SK-N-SH treated with all-trans-retinoic acid at 6 μM for 48 hours (cell line): ENCODE data around the gene CCDC187.

ENCODE experiments used
- ATAC-seq: fragments of 200-7000 bp; cut with Tn5 transposase; 3 replicates; pipeline ENCODE4 v1.9.1; 2020; ENCODE audit warnings: mild to moderate bottlenecking, moderate library complexity
- ARNTL ChIP-seq: fragments of 450-650 bp; formaldehyde crosslinking; IDR thresholded peaks from 2 replicates; pipeline ENCODE4 v1.5.0; 2020; ENCODE audit warnings: low read depth, mild to moderate bottlenecking, moderate library complexity, borderline replicate concordance
- BACH2 ChIP-seq: fragments of 250-450 bp; sonication (Bioruptor Pico); IDR thresholded peaks from 2 replicates; pipeline ENCODE4 v1.9.0; 2021; ENCODE audit warnings: mild to moderate bottlenecking, borderline replicate concordance
- CSDC2 ChIP-seq: fragments of 250-450 bp; sonication (Bioruptor Pico); IDR thresholded peaks from 2 replicates; pipeline ENCODE4 v1.5.0; 2020; ENCODE audit warnings: mild to moderate bottlenecking, moderate library complexity
- ESRRG ChIP-seq: fragments of 250-450 bp; sonication (Bioruptor Pico); IDR thresholded peaks from 2 replicates; pipeline ENCODE4 v1.6.1; 2021; ENCODE audit warnings: mild to moderate bottlenecking
- GLIS3 ChIP-seq: fragments of 250-450 bp; sonication (Bioruptor Pico); IDR thresholded peaks from 2 replicates; pipeline ENCODE4 v1.5.0; 2020; ENCODE audit warnings: mild to moderate bottlenecking, moderate library complexity
- ISL1 ChIP-seq: fragments of 250-450 bp; sonication (Bioruptor Pico); IDR thresholded peaks from 2 replicates; pipeline ENCODE4 v2.1.2; 2022; ENCODE audit warnings: mild to moderate bottlenecking, moderate library complexity
- OSR1 ChIP-seq: fragments of 250-450 bp; sonication (Bioruptor Pico); IDR thresholded peaks from 2 replicates; pipeline ENCODE4 v1.8.0; 2022; ENCODE audit warnings: moderate library complexity, mild to moderate bottlenecking, inconsistent platforms
- PPARA ChIP-seq: fragments of 250-450 bp; sonication (Bioruptor Pico); IDR thresholded peaks from 2 replicates; pipeline ENCODE4 v1.5.0; 2020; ENCODE audit warnings: mild to moderate bottlenecking, borderline replicate concordance
- RARB ChIP-seq: fragments of 250-450 bp; sonication (Bioruptor Pico); IDR thresholded peaks from 2 replicates; pipeline ENCODE4 v1.8.0; 2021; ENCODE audit warnings: mild to moderate bottlenecking, moderate library complexity
- SNAI2 ChIP-seq: fragments of 250-450 bp; sonication (Bioruptor Pico); IDR thresholded peaks from 2 replicates; pipeline ENCODE4 v1.5.0; 2020; ENCODE audit warnings: mild to moderate bottlenecking, moderate library complexity
- TOX ChIP-seq: fragments of 250-450 bp; sonication (Bioruptor Pico); IDR thresholded peaks from 2 replicates; pipeline ENCODE4 v1.8.0; 2021; ENCODE audit warnings: mild to moderate bottlenecking, moderate library complexity, borderline replicate concordance
- ZC3H10 ChIP-seq: fragments of 250-450 bp; sonication (Bioruptor Pico); IDR thresholded peaks from 2 replicates; pipeline ENCODE4 v1.5.1; 2021; ENCODE audit warnings: mild to moderate bottlenecking, moderate library complexity
- ZFP3 ChIP-seq: fragments of 250-450 bp; sonication (Bioruptor Pico); IDR thresholded peaks from 2 replicates; pipeline ENCODE4 v1.5.0; 2020; ENCODE audit warnings: mild to moderate bottlenecking, moderate library complexity
- ZFP30 ChIP-seq: fragments of 450-650 bp; formaldehyde crosslinking; IDR thresholded peaks from 2 replicates; pipeline ENCODE4 v1.5.0; 2022; ENCODE audit warnings: mild to moderate bottlenecking, moderate library complexity
- ZNF565 ChIP-seq: fragments of 450-650 bp; formaldehyde crosslinking; conservative IDR thresholded peaks from 2 replicates; pipeline ENCODE4 v1.5.0; 2020; ENCODE audit warnings: low read depth, mild to moderate bottlenecking, moderate library complexity
- ZNF70 ChIP-seq: fragments of 450-650 bp; formaldehyde crosslinking; IDR thresholded peaks from 2 replicates; pipeline ENCODE4 v1.5.0; 2020; ENCODE audit warnings: mild to moderate bottlenecking, moderate library complexity
- ZNF8 ChIP-seq: fragments of 450-650 bp; formaldehyde crosslinking; IDR thresholded peaks from 2 replicates; pipeline ENCODE4 v1.5.0; 2020; ENCODE audit warnings: mild to moderate bottlenecking, moderate library complexity
- TF ChIP-seq, protein P1 (sequence below): fragments of 250-450 bp; sonication (Bioruptor Pico); IDR thresholded peaks from 2 replicates; pipeline ENCODE4 v1.8.0; 2021; ENCODE audit warnings: low read depth, mild to moderate bottlenecking, moderate library complexity, borderline replicate concordance
- TF ChIP-seq, protein P2 (sequence below): fragments of 250-450 bp; sonication (Bioruptor Pico); IDR thresholded peaks from 2 replicates; pipeline ENCODE4 v1.8.0; 2020; ENCODE audit warnings: mild to moderate bottlenecking, moderate library complexity, borderline replicate concordance
- TF ChIP-seq, protein P3 (sequence below): fragments of 250-450 bp; sonication (Bioruptor Pico); IDR thresholded peaks from 2 replicates; pipeline ENCODE4 v1.5.1; 2020; ENCODE audit warnings: low read depth, mild to moderate bottlenecking, moderate library complexity
- TF ChIP-seq, protein P4 (sequence below): fragments of 250-450 bp; sonication (Bioruptor Pico); IDR thresholded peaks from 2 replicates; pipeline ENCODE4 v1.5.0; 2020; ENCODE audit warnings: mild to moderate bottlenecking, moderate library complexity

The CCDC187 gene

DNA sequence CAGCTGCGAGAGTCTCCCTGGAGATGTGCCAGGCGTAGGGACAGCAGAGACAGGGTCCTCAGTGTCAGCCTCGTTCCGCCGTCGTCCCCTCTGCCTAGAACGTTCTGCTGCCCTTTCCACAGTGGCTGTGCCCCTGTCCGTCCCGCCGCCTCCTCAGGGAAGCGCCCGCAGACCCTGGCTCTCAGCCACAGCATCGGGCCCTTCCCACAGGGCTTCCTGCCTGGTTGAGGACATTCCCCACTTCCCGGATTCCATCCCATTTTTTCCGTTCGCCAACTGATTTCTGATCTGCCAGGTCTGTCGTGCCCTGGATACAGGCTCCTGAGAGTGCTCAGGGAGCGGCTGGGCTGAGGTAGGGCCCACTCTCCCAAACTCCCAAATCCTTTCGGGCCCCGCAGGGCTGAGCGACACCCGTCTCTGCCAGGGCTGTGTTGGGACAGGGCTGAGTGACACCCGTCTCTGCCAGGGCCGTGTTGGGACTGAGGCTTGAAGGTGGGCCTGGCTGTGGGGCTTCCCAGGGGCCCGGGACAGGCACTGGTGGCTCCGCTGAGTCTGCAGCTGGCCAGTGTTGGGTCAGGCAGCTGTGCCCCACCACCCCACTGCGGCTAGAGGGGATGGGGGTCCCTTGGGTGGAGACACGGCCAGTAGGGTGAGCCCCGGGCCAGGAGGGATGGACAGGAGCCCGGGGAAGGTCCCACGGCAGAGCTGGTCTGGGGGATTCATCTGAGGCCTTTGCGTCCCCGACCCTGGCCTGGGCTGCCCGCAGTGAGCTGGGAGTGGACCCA, 43.8 kb upstream of the CCDC187 start:
- TF ChIP-seq ESRRG (CRISPR knock-in tag) (no peak), ZFP3 (CRISPR knock-in tag) (no peak)
- TF ChIP-seq, all 23 proteins: peak for 0
- no peak for ATAC-seq

DNA sequence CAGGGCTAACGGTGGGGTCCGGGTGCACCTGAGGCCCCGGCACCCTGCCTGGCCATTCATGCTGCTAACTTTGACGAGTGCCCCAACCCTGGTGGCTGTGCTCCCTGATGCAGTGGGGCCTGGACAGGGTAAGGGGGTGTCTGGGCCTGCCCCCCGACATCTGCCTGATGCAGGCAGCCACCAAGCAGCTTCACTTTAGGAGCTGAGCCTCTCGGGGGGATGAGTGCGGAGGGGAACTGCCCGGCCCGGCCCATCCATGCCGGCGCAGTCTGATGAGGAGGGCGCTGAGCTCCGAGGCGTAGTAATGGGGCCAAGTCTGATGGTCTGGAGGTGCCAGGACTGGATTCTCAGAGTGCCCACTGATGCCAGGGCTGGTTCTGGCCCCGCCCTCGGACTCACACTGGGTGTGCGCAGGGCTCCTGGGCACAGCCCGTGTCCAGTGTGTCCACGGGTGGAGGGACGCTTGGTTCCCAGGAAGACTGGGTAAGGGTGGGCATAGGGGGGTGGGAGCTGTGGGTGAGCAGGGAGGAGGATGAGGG, 43.1 kb upstream of the CCDC187 start:
- no peak for TF ChIP-seq CSDC2
- TF ChIP-seq, protein P1, sequence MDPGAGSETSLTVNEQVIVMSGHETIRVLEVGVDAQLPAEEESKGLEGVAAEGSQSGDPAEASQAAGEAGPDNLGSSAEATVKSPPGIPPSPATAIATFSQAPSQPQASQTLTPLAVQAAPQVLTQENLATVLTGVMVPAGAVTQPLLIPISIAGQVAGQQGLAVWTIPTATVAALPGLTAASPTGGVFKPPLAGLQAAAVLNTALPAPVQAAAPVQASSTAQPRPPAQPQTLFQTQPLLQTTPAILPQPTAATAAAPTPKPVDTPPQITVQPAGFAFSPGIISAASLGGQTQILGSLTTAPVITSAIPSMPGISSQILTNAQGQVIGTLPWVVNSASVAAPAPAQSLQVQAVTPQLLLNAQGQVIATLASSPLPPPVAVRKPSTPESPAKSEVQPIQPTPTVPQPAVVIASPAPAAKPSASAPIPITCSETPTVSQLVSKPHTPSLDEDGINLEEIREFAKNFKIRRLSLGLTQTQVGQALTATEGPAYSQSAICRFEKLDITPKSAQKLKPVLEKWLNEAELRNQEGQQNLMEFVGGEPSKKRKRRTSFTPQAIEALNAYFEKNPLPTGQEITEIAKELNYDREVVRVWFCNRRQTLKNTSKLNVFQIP (CRISPR knock-in tag) = no peak
- no peak for TF ChIP-seq ZC3H10 (CRISPR knock-in tag)
- no peak for TF ChIP-seq TOX (CRISPR knock-in tag)
- no peak for TF ChIP-seq OSR1 (CRISPR knock-in tag)
- TF ChIP-seq GLIS3 (CRISPR knock-in tag) = no peak
- no peak for TF ChIP-seq ZNF70 (CRISPR knock-in tag)
- no peak for TF ChIP-seq ZNF8
- TF ChIP-seq, protein P2, sequence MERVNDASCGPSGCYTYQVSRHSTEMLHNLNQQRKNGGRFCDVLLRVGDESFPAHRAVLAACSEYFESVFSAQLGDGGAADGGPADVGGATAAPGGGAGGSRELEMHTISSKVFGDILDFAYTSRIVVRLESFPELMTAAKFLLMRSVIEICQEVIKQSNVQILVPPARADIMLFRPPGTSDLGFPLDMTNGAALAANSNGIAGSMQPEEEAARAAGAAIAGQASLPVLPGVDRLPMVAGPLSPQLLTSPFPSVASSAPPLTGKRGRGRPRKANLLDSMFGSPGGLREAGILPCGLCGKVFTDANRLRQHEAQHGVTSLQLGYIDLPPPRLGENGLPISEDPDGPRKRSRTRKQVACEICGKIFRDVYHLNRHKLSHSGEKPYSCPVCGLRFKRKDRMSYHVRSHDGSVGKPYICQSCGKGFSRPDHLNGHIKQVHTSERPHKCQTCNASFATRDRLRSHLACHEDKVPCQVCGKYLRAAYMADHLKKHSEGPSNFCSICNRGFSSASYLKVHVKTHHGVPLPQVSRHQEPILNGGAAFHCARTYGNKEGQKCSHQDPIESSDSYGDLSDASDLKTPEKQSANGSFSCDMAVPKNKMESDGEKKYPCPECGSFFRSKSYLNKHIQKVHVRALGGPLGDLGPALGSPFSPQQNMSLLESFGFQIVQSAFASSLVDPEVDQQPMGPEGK (CRISPR knock-in tag) = no peak
- no peak for TF ChIP-seq ARNTL (CRISPR knock-in tag)
- no peak for TF ChIP-seq BACH2 (CRISPR knock-in tag)
- TF ChIP-seq, protein P3, sequence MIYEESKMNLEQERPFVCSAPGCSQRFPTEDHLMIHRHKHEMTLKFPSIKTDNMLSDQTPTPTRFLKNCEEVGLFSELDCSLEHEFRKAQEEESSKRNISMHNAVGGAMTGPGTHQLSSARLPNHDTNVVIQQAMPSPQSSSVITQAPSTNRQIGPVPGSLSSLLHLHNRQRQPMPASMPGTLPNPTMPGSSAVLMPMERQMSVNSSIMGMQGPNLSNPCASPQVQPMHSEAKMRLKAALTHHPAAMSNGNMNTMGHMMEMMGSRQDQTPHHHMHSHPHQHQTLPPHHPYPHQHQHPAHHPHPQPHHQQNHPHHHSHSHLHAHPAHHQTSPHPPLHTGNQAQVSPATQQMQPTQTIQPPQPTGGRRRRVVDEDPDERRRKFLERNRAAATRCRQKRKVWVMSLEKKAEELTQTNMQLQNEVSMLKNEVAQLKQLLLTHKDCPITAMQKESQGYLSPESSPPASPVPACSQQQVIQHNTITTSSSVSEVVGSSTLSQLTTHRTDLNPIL (CRISPR knock-in tag) = no peak
- no peak for TF ChIP-seq ISL1 (CRISPR knock-in tag)
- no peak for TF ChIP-seq ESRRG (CRISPR knock-in tag)
- no peak for TF ChIP-seq ZFP30 (CRISPR knock-in tag)
- no peak for TF ChIP-seq ZNF565 (CRISPR knock-in tag)
- no peak for TF ChIP-seq PPARA (CRISPR knock-in tag)
- TF ChIP-seq, protein P4, sequence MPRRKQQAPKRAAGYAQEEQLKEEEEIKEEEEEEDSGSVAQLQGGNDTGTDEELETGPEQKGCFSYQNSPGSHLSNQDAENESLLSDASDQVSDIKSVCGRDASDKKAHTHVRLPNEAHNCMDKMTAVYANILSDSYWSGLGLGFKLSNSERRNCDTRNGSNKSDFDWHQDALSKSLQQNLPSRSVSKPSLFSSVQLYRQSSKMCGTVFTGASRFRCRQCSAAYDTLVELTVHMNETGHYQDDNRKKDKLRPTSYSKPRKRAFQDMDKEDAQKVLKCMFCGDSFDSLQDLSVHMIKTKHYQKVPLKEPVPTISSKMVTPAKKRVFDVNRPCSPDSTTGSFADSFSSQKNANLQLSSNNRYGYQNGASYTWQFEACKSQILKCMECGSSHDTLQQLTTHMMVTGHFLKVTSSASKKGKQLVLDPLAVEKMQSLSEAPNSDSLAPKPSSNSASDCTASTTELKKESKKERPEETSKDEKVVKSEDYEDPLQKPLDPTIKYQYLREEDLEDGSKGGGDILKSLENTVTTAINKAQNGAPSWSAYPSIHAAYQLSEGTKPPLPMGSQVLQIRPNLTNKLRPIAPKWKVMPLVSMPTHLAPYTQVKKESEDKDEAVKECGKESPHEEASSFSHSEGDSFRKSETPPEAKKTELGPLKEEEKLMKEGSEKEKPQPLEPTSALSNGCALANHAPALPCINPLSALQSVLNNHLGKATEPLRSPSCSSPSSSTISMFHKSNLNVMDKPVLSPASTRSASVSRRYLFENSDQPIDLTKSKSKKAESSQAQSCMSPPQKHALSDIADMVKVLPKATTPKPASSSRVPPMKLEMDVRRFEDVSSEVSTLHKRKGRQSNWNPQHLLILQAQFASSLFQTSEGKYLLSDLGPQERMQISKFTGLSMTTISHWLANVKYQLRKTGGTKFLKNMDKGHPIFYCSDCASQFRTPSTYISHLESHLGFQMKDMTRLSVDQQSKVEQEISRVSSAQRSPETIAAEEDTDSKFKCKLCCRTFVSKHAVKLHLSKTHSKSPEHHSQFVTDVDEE = no peak
- ATAC-seq = no peak

DNA sequence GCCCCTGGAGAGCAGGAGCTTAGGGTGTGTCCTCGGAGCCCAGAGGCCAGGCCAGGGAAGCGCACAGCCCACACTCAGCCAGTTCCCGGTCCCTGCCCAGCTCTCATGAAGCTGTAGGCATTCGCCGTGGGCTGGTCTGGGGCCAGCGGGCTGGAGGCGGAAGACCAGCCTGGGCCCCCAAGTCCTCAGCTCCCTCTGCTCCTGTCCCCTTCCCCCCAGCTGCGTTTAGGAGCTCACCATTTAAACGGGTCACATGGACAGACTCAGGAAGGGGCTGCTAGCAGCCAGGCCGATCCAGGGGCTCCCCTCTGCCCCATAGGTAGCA, 42.2 kb upstream of the CCDC187 start:
- no peak; the same call in 2 of the 3 replicates for ATAC-seq
- TF ChIP-seq, protein P1 (CRISPR knock-in tag) = no peak
- TF ChIP-seq GLIS3 (CRISPR knock-in tag) (no peak), ZNF8 (no peak), BACH2 (CRISPR knock-in tag) (no peak), ZFP30 (CRISPR knock-in tag) (no peak), ZFP3 (CRISPR knock-in tag) (no peak), ZC3H10 (CRISPR knock-in tag) (no peak), RARB (CRISPR knock-in tag) (no peak), TOX (CRISPR knock-in tag) (no peak), ESRRG (CRISPR knock-in tag) (no peak), ZNF565 (CRISPR knock-in tag) (no peak), SNAI2 (no peak), ZNF70 (CRISPR knock-in tag) (no peak)
- TF ChIP-seq, protein P2 (CRISPR knock-in tag) = no peak
